WTC11 (cell line): ENCODE results near the gene CNGA4.

Experiments
- ATF3 ChIP-seq: sonication (generic); formaldehyde crosslinking; conservative IDR thresholded peaks from 2 replicates; pipeline ENCODE4 v1.8.1; 2022; ENCODE audit warnings: mild to moderate bottlenecking, missing genetic modification reagents
- CREB1 ChIP-seq: sonication (generic); formaldehyde crosslinking; IDR thresholded peaks from 2 replicates; pipeline ENCODE4 v1.8.0; 2023; ENCODE audit warnings: mild to moderate bottlenecking, missing genetic modification reagents
- CTCF ChIP-seq: fragments of 200-600 bp; IDR thresholded peaks from 2 replicates; pipeline ENCODE4 v1.8.0; 2022; ENCODE audit warnings: antibody characterized with exemption
- EMX1 ChIP-seq: fragments of 250-450 bp; sonication (Bioruptor Pico); IDR thresholded peaks from 2 replicates; pipeline ENCODE4 v1.8.0; 2021; ENCODE audit warnings: mild to moderate bottlenecking
- JAZF1 ChIP-seq: fragments of 250-450 bp; sonication (Bioruptor Pico); IDR thresholded peaks from 2 replicates; pipeline ENCODE4 v1.9.0; 2021; ENCODE audit warnings: moderate library complexity, mild to moderate bottlenecking, inconsistent platforms
- JUN ChIP-seq: sonication (generic); formaldehyde crosslinking; IDR thresholded peaks from 2 replicates; pipeline ENCODE4 v1.8.0; 2023; ENCODE audit warnings: mild to moderate bottlenecking, missing genetic modification reagents
- USF2 ChIP-seq: sonication (generic); formaldehyde crosslinking; IDR thresholded peaks from 2 replicates; pipeline ENCODE4 v1.8.1; 2023; ENCODE audit warnings: mild to moderate bottlenecking, missing genetic modification reagents, moderate library complexity
- ZNF317 ChIP-seq: sonication (generic); formaldehyde crosslinking; IDR thresholded peaks from 2 replicates; pipeline ENCODE4 v1.8.1; 2023; ENCODE audit warnings: low read depth, mild to moderate bottlenecking, moderate library complexity, missing genetic modification reagents, borderline replicate concordance

GRCh38 chr11:6240781-6241180 is 1.9 kb downstream of the CNGA4 start:
- TF ChIP-seq ZNF317 (no peak), ATF3 (CRISPR knock-in tag) (no peak), USF2 (CRISPR knock-in tag) (no peak), JAZF1 (CRISPR knock-in tag) (no peak), CTCF (no peak), CREB1 (CRISPR knock-in tag) (no peak), EMX1 (CRISPR knock-in tag) (no peak), JUN (CRISPR knock-in tag) (no peak)
